Panc1 (cell line): Measurements from ENCODE around the gene ATP11A. TPM values are rescaled to one million over a fixed set of nuclear protein-coding genes. Genes with fewer than 3 reads are reported as not detected.

Source experiments
- ATAC-seq: fragments of 200-7000 bp; cut with Tn5 transposase; 2 replicates; pipeline ENCODE4 v1.9.1; 2020; ENCODE audit warnings: mild to moderate bottlenecking, moderate library complexity
- BruUV-seq: library from RNA; stranded (reverse); fragments of 400-500 nt; replicated peaks from 2 replicates; lab custom pipeline; 2021; lab: Mats Ljungman, UMichigan
- CTCF ChIA-PET: fragments of 300-600 bp; sonication (Branson Sonifier 250); formaldehyde crosslinking; loops from one replicate; lab custom pipeline; 2022; ENCODE audit warnings: antibody characterized with exemption; lab: Charles Lee
- POLR2A ChIA-PET: fragments of 300-600 bp; sonication (Branson Sonifier 250); formaldehyde crosslinking; loops from one replicate; lab custom pipeline; 2022; ENCODE audit warnings: antibody characterized with exemption; lab: Charles Lee
- DNase-seq: peaks from one replicate; pipeline ENCODE4 v3.0.0-alpha.2; 2010; ENCODE audit warnings: low read depth, low spot score
- H3K27ac ChIP-seq: 2 replicates; pipeline ENCODE4 v1.5.1; 2011; ENCODE audit warnings: mild to moderate bottlenecking, low read length, inconsistent platforms
- H3K27me3 ChIP-seq: fragments of 200-500 bp; sonication (Bioruptor generic); 2 replicates; pipeline ENCODE4 v1.6.0; 2014; ENCODE audit warnings: low read length, inconsistent platforms; ENCODE audit not compliant: control insufficient read depth, insufficient read depth
- H3K36me3 ChIP-seq: fragments of 200-500 bp; sonication (Bioruptor generic); 2 replicates; pipeline ENCODE4 v1.5.1; 2014; ENCODE audit warnings: inconsistent platforms, mild to moderate bottlenecking, low read length, moderate library complexity; ENCODE audit not compliant: control insufficient read depth, insufficient read depth
- H3K4me1 ChIP-seq: 2 replicates; pipeline ENCODE4 v1.5.1; 2011; ENCODE audit warnings: inconsistent platforms, mild to moderate bottlenecking, low read length, moderate library complexity; ENCODE audit not compliant: control insufficient read depth, insufficient read depth
- H3K4me3 ChIP-seq, 2 experiments: 2 replicates each; pipeline ENCODE4 v1.5.1; 2011 to 2012; ENCODE audit warnings: low read depth in 2 of 2, low read length in 2 of 2, mild to moderate bottlenecking in 2 of 2, inconsistent platforms in 1 of 2, moderate library complexity in 1 of 2
- H3K9me3 ChIP-seq: fragments of 200-500 bp; sonication (Bioruptor generic); 2 replicates; pipeline ENCODE4 v1.5.1; 2014; ENCODE audit warnings: low read depth, mild to moderate bottlenecking, inconsistent platforms, low read length, moderate library complexity; ENCODE audit not compliant: control insufficient read depth, insufficient read depth
- CTCF ChIP-seq: fragments of 450-650 bp; IDR thresholded peaks from 2 replicates; pipeline ENCODE4 v1.5.1; 2017; ENCODE audit warnings: mild to moderate bottlenecking
- POLR2AphosphoS5 ChIP-seq: IDR thresholded peaks from 2 replicates; pipeline ENCODE4 v1.6.1; 2012; ENCODE audit warnings: mild to moderate bottlenecking, low read depth, low read length, moderate library complexity
- REST ChIP-seq, 2 experiments: IDR thresholded peaks; 2 replicates each; pipeline ENCODE4 v1.6.1; 2011 to 2012; ENCODE audit warnings: low read depth in 2 of 2, control low read depth in 1 of 2, low read length in 1 of 2, mild to moderate bottlenecking in 1 of 2, moderate library complexity in 1 of 2; ENCODE audit not compliant: insufficient read depth in 1 of 2
- SIN3A ChIP-seq: IDR thresholded peaks from 2 replicates; pipeline ENCODE4 v1.6.1; 2012; ENCODE audit warnings: low read depth, mild to moderate bottlenecking, low read length, moderate library complexity, borderline replicate concordance; ENCODE audit not compliant: insufficient read depth
- TCF7L2 ChIP-seq: IDR thresholded peaks from 2 replicates; pipeline ENCODE4 v1.6.1; 2011; ENCODE audit warnings: mild to moderate bottlenecking, low read depth, low read length, inconsistent platforms
- in situ Hi-C: cut with HindIII; loops from 2 replicates; pipeline ENCODE4 v1.10.0; 2016; ENCODE audit warnings: low sequenced_read_pairs, low pct_unique_long_range_greater_than_20kb
- intact Hi-C: fragments of 100-400 bp; cut with micrococcal nuclease; formaldehyde crosslinking; loops from one replicate; pipeline ENCODE4 v1.10.0; 2022; ENCODE audit not compliant: unreplicated experiment
- total RNA-seq: library from RNA; stranded (reverse); gene quantifications from one replicate; pipeline ENCODE4 v1.2.1, GENCODE V29; 2021; ENCODE audit not compliant: unreplicated experiment

Gene ATP11A
- total RNA-seq, 1 experiment from 2014 or later: 85.8 TPM

- TF ChIP-seq CTCF: no peak
- no peak for TF ChIP-seq REST (IDR thresholded peaks at IDR 0.05; ENCODE audit: insufficient read depth in 1 of 2, low read depth in 2 of 2, low read length in 1 of 2)
- TF ChIP-seq POLR2AphosphoS5: no peak
- no peak for TF ChIP-seq SIN3A
- no peak for TF ChIP-seq TCF7L2
- POLR2A ChIA-PET: no interaction called here
- DNase-seq: no peak
- ATAC-seq: no peak
- CTCF ChIA-PET: no interaction called here
- no peaks in the 10 kb centered on the region for H3K9me3 ChIP-seq
- H3K27me3 ChIP-seq: no peaks in the 10 kb centered on the region
- H3K27ac ChIP-seq: no peak overlapping the region
- H3K4me1 ChIP-seq: no peaks in the 10 kb centered on the region
- H3K36me3 ChIP-seq: no peaks in the 10 kb centered on the region
- in situ Hi-C loops (no loop called here), intact Hi-C loops (no loop called here)
- H3K4me3 ChIP-seq: no peak overlapping the region
- no TSS peak for BruUV-seq
Measured at GRCh38 chr13:112671359-112671758, 18.5 kb upstream of the ATP11A start.

GRCh38 chr13:112672651-112673284 lies 17.1 kb upstream of the ATP11A start:
- BruUV-seq: no TSS peak
- Histone ChIP-seq H3K4me3 (no peak overlapping the region), H3K9me3 (no peaks in the 10 kb centered on the region), H3K27ac (no peak overlapping the region), H3K4me1 (no peaks in the 10 kb centered on the region), H3K27me3 (no peaks in the 10 kb centered on the region), H3K36me3 (no peaks in the 10 kb centered on the region)
- POLR2A ChIA-PET: no interaction called here
- DNase-seq (no peak), ATAC-seq (no peak)
- in situ Hi-C loops (no loop called here), intact Hi-C loops (no loop called here)
- CTCF ChIA-PET: no interaction called here
- TF ChIP-seq POLR2AphosphoS5 (no peak), CTCF (no peak), SIN3A (no peak), TCF7L2 (no peak), REST (IDR thresholded peaks at IDR 0.05; ENCODE audit: insufficient read depth in 1 of 2, low read depth in 2 of 2, low read length in 1 of 2) (no peak)
